Measurements from ENCODE around the gene AKR1D1. TPM values are rescaled to one million over a fixed set of nuclear protein-coding genes. Genes with fewer than 3 reads are reported as not detected.

The AKR1D1 gene
- total and polyA plus RNA-seq, 2 of the 13 experiments (the other 11 are each of a cell fraction or from before 2014, with no cell fraction given) = 6.9 to 37.0 TPM

DNA sequence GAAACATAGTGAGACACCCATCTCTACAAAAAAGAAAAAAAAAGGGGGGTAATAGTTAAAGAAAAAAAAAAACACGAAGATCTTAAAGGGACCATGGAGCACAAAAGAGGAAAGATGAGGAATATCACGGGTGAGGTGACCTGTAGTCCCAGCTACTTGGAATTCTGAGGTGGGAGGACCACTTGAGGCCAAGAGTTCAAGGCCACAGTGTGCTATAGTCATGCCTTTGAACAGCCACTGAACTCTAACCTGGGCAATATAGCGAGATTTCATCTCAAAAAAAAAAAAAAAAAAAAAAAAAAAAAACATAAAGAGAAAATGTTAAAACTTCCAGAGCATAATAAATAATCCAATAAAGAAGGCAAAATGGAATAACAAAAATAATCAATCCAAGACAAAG lies 23.6 kb downstream of the AKR1D1 start:
- in situ Hi-C loops (cut with HindIII; ENCODE audit: extremely low pct_ligation_motif_present, low pct_unique_long_range_greater_than_20kb) (no loop called here), intact Hi-C loops (cut with micrococcal nuclease; ENCODE audit: unreplicated experiment) (loop anchor here (10.0 kb wide), 2 partner anchors 375 to 635 kb away; no protein-coding TSS in a partner anchor)
- H2AFZ ChIP-seq (ENCODE audit: low read length) = no peak overlapping the region
- H3K36me3 ChIP-seq (replicated peaks in 1 of 2; ENCODE audit: control insufficient read depth in 1 of 2, insufficient read depth in 2 of 2, low read length in 2 of 2) = peaks cover 0 to 1% of the 10 kb centered on the region in 2 experiments; a peak in 1 of 5 replicates
- H4K20me1 ChIP-seq (ENCODE audit: insufficient read depth, low read length) = no peaks in the 10 kb centered on the region
- no peaks in the 10 kb centered on the region for H3K79me2 ChIP-seq (ENCODE audit: insufficient read depth, low read length)
- no peak overlapping the region for H3K9ac ChIP-seq (ENCODE audit: insufficient read depth, low read depth, low read length)
- no peak overlapping the region for H3K4me2 ChIP-seq (ENCODE audit: low read depth, low read length)
- no peak overlapping the region for H3K27ac ChIP-seq (ENCODE audit: extremely low read length, insufficient read depth, low read length)
- H3K4me1 ChIP-seq (ENCODE audit: insufficient read depth, low read length) = peaks cover 44% of the 10 kb centered on the region
- POLR2A ChIA-PET = no interaction called here
- peak; percentile 60; the same call in 1 of the 2 replicates for TF ChIP-seq ZNF263 (CRISPR knock-in tag; IDR thresholded peaks at IDR 0.05)
- no peak for TF ChIP-seq ZNF543 (CRISPR knock-in tag; IDR thresholded peaks at IDR 0.05)
- peak; percentile 55 for TF ChIP-seq RARA (CRISPR knock-in tag; IDR thresholded peaks at IDR 0.05)
- DNase-seq (ENCODE audit: low spot score) (no peak), FAIRE-seq (no peak), ATAC-seq (no peak)
- WGBS (ENCODE audit: low lambda C conversion rate) = 84% methylated on average over 3 of the region's 3 CpGs
- H3K27me3 ChIP-seq (ENCODE audit: control insufficient read depth in 1 of 2, insufficient read depth in 2 of 2, low read length in 2 of 2) = no peaks in the 10 kb centered on the region
- BruUV-seq (replicated peaks) = no TSS peak
- CTCF ChIA-PET (ENCODE audit: low intra/inter-chr PET ratio, low total read pairs) = no interaction called here
- no peaks in the 10 kb centered on the region for H3K9me3 ChIP-seq (ENCODE audit: low read length)
- H3K4me3 ChIP-seq (replicated peaks in 1 of 3; ENCODE audit: insufficient read depth in 1 of 3, low read depth in 2 of 3, low read length in 3 of 3) = no peak overlapping the region

DNA sequence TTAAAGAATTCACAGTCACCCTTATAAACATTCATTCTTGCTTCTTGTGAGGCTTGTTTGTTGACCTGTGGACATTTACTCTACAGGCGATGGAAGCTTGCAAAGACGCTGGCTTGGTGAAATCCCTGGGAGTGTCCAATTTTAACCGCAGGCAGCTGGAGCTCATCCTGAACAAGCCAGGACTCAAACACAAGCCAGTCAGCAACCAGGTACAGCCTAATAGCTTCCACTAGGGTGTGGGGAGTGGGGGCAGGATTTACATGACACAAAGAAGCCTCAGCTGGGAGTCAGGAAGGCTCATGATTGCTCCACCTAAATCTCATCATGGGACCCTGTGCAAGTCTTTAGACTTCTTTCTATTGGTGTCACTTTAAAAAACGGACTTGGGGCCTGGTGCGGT lies 29.0 kb downstream of the AKR1D1 start:
- WGBS (ENCODE audit: low lambda C conversion rate) = 95% methylated on average over 5 of the region's 5 CpGs
- H3K79me2 ChIP-seq (ENCODE audit: insufficient read depth, low read length) = no peaks in the 10 kb centered on the region
- H3K36me3 ChIP-seq (replicated peaks in 1 of 2; ENCODE audit: control insufficient read depth in 1 of 2, insufficient read depth in 2 of 2, low read length in 2 of 2) = peaks cover 0 to 3% of the 10 kb centered on the region in 2 experiments; a peak in 2 of 5 replicates
- DNase-seq (ENCODE audit: low spot score) (no peak), FAIRE-seq (no peak), ATAC-seq (no peak)
- no TSS peak for BruUV-seq (replicated peaks)
- no peak overlapping the region for H3K4me3 ChIP-seq (replicated peaks in 1 of 3; ENCODE audit: insufficient read depth in 1 of 3, low read depth in 2 of 3, low read length in 3 of 3)
- no peak overlapping the region for H2AFZ ChIP-seq (ENCODE audit: low read length)
- in situ Hi-C loops (cut with HindIII; ENCODE audit: extremely low pct_ligation_motif_present, low pct_unique_long_range_greater_than_20kb) = no loop called here
- no peaks in the 10 kb centered on the region for H4K20me1 ChIP-seq (ENCODE audit: insufficient read depth, low read length)
- no peaks in the 10 kb centered on the region for H3K27me3 ChIP-seq (ENCODE audit: control insufficient read depth in 1 of 2, insufficient read depth in 2 of 2, low read length in 2 of 2)
- intact Hi-C loops (cut with micrococcal nuclease; ENCODE audit: unreplicated experiment) = no loop called here
- ChIA-PET POLR2A (no interaction called here), CTCF (ENCODE audit: low intra/inter-chr PET ratio, low total read pairs) (no interaction called here)
- H3K4me1 ChIP-seq (ENCODE audit: insufficient read depth, low read length) = peaks cover under 1% of the 10 kb centered on the region; the same call in 1 of the 2 replicates
- H3K9ac ChIP-seq (ENCODE audit: insufficient read depth, low read depth, low read length) = no peak overlapping the region
- H3K27ac ChIP-seq (ENCODE audit: extremely low read length, insufficient read depth, low read length) = no peak overlapping the region
- no peak overlapping the region for H3K4me2 ChIP-seq (ENCODE audit: low read depth, low read length)
- no peaks in the 10 kb centered on the region for H3K9me3 ChIP-seq (ENCODE audit: low read length)
- TF ChIP-seq HNRNPK (IDR thresholded peaks at IDR 0.05; ENCODE audit: low read depth, low read length, poor library complexity, severe bottlenecking) (no peak), TBL1XR1 (IDR thresholded peaks at IDR 0.05; ENCODE audit: borderline replicate concordance, low read length, partially characterized antibody) (no peak), NCOR1 (IDR thresholded peaks at IDR 0.05; ENCODE audit: borderline replicate concordance, low read length) (no peak), SRSF1 (optimal IDR thresholded peaks at IDR 0.05; ENCODE audit: low read depth, low read length) (no peak), ZNF737 (CRISPR knock-in tag; IDR thresholded peaks at IDR 0.05; ENCODE audit: borderline replicate concordance) (no peak)
- TF ChIP-seq, protein P1, sequence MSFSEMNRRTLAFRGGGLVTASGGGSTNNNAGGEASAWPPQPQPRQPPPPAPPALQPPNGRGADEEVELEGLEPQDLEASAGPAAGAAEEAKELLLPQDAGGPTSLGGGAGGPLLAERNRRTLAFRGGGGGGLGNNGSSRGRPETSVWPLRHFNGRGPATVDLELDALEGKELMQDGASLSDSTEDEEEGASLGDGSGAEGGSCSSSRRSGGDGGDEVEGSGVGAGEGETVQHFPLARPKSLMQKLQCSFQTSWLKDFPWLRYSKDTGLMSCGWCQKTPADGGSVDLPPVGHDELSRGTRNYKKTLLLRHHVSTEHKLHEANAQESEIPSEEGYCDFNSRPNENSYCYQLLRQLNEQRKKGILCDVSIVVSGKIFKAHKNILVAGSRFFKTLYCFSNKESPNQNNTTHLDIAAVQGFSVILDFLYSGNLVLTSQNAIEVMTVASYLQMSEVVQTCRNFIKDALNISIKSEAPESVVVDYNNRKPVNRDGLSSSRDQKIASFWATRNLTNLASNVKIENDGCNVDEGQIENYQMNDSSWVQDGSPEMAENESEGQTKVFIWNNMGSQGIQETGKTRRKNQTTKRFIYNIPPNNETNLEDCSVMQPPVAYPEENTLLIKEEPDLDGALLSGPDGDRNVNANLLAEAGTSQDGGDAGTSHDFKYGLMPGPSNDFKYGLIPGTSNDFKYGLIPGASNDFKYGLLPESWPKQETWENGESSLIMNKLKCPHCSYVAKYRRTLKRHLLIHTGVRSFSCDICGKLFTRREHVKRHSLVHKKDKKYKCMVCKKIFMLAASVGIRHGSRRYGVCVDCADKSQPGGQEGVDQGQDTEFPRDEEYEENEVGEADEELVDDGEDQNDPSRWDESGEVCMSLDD (CRISPR knock-in tag; IDR thresholded peaks at IDR 0.05; ENCODE audit: borderline replicate concordance) = no peak
- TF ChIP-seq, protein P2, sequence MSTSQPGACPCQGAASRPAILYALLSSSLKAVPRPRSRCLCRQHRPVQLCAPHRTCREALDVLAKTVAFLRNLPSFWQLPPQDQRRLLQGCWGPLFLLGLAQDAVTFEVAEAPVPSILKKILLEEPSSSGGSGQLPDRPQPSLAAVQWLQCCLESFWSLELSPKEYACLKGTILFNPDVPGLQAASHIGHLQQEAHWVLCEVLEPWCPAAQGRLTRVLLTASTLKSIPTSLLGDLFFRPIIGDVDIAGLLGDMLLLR (CRISPR knock-in tag; IDR thresholded peaks at IDR 0.05) = no peak

All from HepG2 (cell line).